Lower leg skin (tissue), 4 donors: ENCODE results near the gene SEPTIN7. TPM values are rescaled to one million over a fixed set of nuclear protein-coding genes. Genes with fewer than 3 reads are reported as not detected.

Experiments
- DNase-seq, 2 donors: peaks; one replicate each; pipeline ENCODE4 v3.0.0-alpha.2; 2019; ENCODE audit warnings: low spot score in 2 of 2
- H3K4me3 ChIP-seq: fragments of 200-600 bp; sonication (generic); 2 replicates; pipeline ENCODE4 v1.5.1; 2017; ENCODE audit warnings: mild to moderate bottlenecking, low read depth; ENCODE audit not compliant: poor library complexity, severe bottlenecking
- POLR2A ChIP-seq, 2 donors: fragments of 450-650 bp; IDR thresholded peaks; one replicate each; pipeline ENCODE4 v1.6.1; 2016 to 2017; ENCODE audit warnings: antibody characterized with exemption in 2 of 2, mild to moderate bottlenecking in 1 of 2, moderate library complexity in 1 of 2
- WGBS, 2 donors: methylation state at CpG; one replicate each; pipeline ENCODE4 v1.1.5; 2018; 5-methylcytosine and 5-hydroxymethylcytosine counted together
- intact Hi-C: fragments of 100-400 bp; cut with DNase I; formaldehyde crosslinking; loops from one replicate; pipeline ENCODE4 v1.15.0; 2023; ENCODE audit warnings: low total_unique reads
- total RNA-seq, 4 donors: library from RNA; depleted of rRNA; stranded (reverse); fragments of >200 nt; gene quantifications; one replicate each; pipeline ENCODE4 v1.1.0, GENCODE V29; 2016
- TF ChIP-seq, protein P1 (sequence below), 3 donors: fragments of 450-650 bp; IDR thresholded peaks; one replicate each; pipeline ENCODE4 v1.5.1; 2016; ENCODE audit warnings: antibody characterized with exemption in 3 of 3, mild to moderate bottlenecking in 3 of 3, moderate library complexity in 2 of 3

The SEPTIN7 gene
- total RNA-seq, 4 donors from 2014 or later = 122 to 172 (median 148) TPM

DNA sequence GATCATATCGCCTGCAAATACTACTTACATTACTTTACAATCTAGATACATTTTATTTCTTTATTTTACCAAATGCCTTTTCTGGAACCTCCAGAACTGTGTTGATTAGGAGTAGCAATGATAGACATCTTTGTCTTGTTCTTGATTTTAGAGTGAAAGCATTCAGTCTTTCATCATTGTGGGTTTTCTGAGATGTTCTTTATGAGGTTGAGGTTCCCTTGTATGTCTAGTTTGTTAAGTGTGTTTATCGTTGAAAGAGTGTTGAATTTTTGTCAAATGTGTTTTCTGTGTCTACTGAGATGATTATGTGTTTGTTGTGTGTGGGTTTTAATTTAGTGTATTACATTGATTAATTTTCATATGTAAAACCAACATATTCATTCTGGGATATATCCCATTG lies 17.1 kb downstream of the SEPTIN7 start:
- intact Hi-C loops = no loop called here
- TF ChIP-seq, protein P1, sequence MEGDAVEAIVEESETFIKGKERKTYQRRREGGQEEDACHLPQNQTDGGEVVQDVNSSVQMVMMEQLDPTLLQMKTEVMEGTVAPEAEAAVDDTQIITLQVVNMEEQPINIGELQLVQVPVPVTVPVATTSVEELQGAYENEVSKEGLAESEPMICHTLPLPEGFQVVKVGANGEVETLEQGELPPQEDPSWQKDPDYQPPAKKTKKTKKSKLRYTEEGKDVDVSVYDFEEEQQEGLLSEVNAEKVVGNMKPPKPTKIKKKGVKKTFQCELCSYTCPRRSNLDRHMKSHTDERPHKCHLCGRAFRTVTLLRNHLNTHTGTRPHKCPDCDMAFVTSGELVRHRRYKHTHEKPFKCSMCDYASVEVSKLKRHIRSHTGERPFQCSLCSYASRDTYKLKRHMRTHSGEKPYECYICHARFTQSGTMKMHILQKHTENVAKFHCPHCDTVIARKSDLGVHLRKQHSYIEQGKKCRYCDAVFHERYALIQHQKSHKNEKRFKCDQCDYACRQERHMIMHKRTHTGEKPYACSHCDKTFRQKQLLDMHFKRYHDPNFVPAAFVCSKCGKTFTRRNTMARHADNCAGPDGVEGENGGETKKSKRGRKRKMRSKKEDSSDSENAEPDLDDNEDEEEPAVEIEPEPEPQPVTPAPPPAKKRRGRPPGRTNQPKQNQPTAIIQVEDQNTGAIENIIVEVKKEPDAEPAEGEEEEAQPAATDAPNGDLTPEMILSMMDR (IDR thresholded peaks at IDR 0.05) = no peak
- no peak for TF ChIP-seq POLR2A (IDR thresholded peaks at IDR 0.05)
- no peak overlapping the region for H3K4me3 ChIP-seq
- DNase-seq = no peak
- 90 to 93% methylated on average over 2 of the region's 2 CpGs for WGBS, 2 donors

DNA sequence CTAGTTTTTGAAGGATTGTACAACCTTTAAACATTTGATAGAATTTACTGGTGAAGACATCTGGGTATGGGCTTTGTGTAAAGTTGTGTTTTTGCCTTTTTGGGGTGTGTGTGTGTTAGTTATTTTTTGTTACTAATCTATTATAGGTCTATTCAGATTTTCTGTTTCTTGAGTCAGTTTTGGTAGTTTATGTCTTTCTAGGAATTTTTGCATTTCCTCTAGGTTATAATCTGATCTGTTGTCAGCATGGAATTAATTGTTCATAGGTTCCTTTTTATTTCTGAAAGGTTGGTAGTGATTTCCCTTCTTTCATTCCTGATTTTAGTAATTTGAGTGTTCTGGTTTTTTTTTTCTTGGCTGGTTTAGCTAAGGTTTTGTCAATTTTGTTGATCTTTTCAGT lies 17.7 kb downstream of the SEPTIN7 start:
- TF ChIP-seq POLR2A (IDR thresholded peaks at IDR 0.05) = no peak
- TF ChIP-seq, protein P1 (IDR thresholded peaks at IDR 0.05) = no peak
- DNase-seq = no peak
- intact Hi-C loops = no loop called here
- H3K4me3 ChIP-seq = no peak overlapping the region

DNA sequence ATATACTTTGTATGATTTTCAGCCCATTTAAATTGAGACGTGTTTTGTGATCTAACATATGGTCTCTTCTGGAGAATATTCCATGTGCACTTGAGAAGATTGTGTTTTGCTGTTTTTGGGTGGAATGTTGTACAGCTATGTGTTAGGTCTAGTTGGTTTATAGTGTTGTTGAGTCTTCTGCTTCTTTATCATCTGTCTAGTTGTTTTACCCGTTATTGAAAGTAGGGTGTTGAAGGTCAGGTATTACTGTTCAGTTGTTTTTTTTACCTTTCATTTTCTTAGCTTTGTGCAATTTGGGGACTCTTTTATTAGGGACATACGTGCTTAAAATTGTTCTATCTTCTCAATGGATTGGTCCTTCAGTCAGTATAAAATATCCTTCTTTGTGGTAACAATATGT lies 18.5 kb downstream of the SEPTIN7 start:
- DNase-seq = no peak
- H3K4me3 ChIP-seq = no peak overlapping the region
- intact Hi-C loops = no loop called here
- WGBS, 2 donors = 69 to 88% methylated on average over 3 of the region's 3 CpGs
- TF ChIP-seq POLR2A (IDR thresholded peaks at IDR 0.05) = no peak
- TF ChIP-seq, protein P1 (IDR thresholded peaks at IDR 0.05) = no peak

DNA sequence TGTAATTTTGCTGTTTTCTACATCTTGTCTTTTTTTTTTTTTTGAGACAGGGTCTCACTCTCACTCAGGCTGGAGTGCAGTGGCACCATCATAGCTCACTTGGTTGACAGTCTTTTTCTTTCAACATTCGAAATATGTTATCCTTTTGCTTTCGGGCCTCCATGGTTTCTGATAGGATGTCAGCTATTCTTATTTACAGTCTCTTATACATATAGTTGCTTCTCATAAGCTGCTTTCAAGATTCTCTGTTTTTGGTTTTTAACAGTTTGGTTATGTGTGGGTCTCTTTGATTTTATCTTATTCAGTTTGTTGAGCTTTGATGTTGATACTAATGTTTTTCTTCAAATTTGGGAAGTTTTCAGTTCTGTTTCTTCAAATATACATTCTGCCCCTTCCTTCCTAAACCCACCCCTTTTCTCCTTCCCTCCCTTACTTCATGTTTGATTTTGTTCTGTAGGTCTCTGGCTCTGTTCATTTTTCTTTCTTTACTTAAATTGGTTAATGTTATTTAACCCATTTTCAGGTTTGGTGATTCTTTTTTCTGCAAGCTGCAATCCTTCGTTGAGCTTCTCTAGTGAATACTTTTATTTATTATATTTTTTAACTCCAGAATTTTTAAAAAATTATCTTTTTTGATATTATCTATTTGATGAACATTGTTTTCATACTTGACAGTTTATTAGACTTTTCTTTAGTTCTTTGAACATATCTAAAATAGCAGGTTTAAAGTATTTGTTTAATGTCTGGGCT lies 19.3 kb downstream of the SEPTIN7 start:
- WGBS, 2 donors = 72 to 91% methylated on average over 3 of the region's 3 CpGs
- no peak for DNase-seq
- intact Hi-C loops = no loop called here
- TF ChIP-seq, protein P1 (IDR thresholded peaks at IDR 0.05) = no peak
- no peak for TF ChIP-seq POLR2A (IDR thresholded peaks at IDR 0.05)
- no peak overlapping the region for H3K4me3 ChIP-seq

DNA sequence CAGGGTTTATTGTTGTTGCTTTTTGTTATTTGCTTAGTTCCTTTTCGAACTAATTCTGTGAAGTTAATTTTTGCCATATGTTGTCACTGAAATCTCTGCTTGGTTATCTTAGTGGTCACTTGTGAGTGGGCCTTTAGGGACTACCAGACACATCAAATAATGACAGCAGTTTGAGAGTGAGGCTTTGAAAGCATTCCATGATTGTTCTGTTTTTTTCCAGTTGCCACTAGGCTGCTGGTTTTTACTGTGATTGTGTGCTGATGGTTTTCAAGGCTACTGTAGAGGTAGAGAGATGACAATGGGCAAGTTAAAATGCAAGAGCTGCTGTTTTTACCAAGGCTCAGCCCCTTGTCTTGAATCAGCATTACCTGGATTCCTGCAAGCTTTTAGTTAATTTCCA lies 20.0 kb downstream of the SEPTIN7 start:
- DNase-seq = no peak
- H3K4me3 ChIP-seq = no peak overlapping the region
- intact Hi-C loops = no loop called here
- WGBS, 2 donors = 88% methylated on average over 1 of the region's 1 CpG
- TF ChIP-seq, protein P1 (IDR thresholded peaks at IDR 0.05) = no peak
- TF ChIP-seq POLR2A (IDR thresholded peaks at IDR 0.05) = no peak

DNA sequence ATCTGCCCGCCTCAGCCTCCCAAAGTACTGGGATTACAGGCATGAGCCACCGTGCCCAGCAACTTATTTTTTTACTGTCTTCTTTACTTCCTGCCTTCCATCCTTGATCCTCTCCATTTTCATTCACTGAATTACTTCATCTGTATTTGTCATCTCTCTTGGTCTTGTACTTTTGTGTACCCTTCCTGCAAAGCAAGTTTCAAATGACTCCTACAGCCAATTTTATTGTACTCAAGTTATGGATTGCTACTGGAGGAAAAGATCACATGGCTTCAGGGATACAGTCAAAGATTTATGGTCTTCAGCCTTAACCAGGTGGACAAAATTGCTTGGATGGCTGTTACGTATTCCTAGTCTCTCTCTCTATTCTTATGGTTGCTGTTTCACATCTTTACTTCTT lies 22.6 kb downstream of the SEPTIN7 start:
- WGBS, 2 donors = 82 to 92% methylated on average over 3 of the region's 3 CpGs
- DNase-seq = no peak
- intact Hi-C loops = no loop called here
- H3K4me3 ChIP-seq = no peak overlapping the region
- TF ChIP-seq POLR2A (IDR thresholded peaks at IDR 0.05) = no peak
- TF ChIP-seq, protein P1 (IDR thresholded peaks at IDR 0.05) = no peak
